Vagina (tissue), 2 donors: ENCODE results near the gene TMCO6. TPM values are rescaled to one million over a fixed set of nuclear protein-coding genes. Genes with fewer than 3 reads are reported as not detected.

Source experiments
- DNase-seq, 2 donors: peaks; one replicate each; pipeline ENCODE4 v3.0.0-alpha.2; 2017; ENCODE audit errors: extremely low spot score in 2 of 2
- H3K27ac ChIP-seq: fragments of 200-600 bp; sonication (generic); one replicate; pipeline ENCODE4 v1.5.1; 2019
- H3K27me3 ChIP-seq: fragments of 200-600 bp; sonication (generic); one replicate; pipeline ENCODE4 v1.5.1; 2019
- H3K36me3 ChIP-seq, 2 donors: fragments of 200-600 bp; sonication (generic); one replicate each; pipeline ENCODE4 v1.5.1; 2017 to 2019
- H3K4me1 ChIP-seq: fragments of 200-600 bp; sonication (generic); one replicate; pipeline ENCODE4 v1.5.1; 2019
- H3K4me3 ChIP-seq, 2 donors: fragments of 200-600 bp; sonication (generic); 1 replicate in 1 of 2; 2 replicates in 1 of 2; pipeline ENCODE4 v1.5.1; 2016 to 2019
- H3K9me3 ChIP-seq: fragments of 200-600 bp; sonication (generic); one replicate; pipeline ENCODE4 v1.5.1; 2019
- POLR2A ChIP-seq, 2 donors: fragments of 450-650 bp; IDR thresholded peaks; one replicate each; pipeline ENCODE4 v1.6.1; 2017; ENCODE audit warnings: antibody characterized with exemption in 2 of 2, mild to moderate bottlenecking in 2 of 2, moderate library complexity in 2 of 2
- POLR2AphosphoS5 ChIP-seq, 2 donors: sonication (generic); formaldehyde crosslinking; IDR thresholded peaks; one replicate each; pipeline ENCODE4 v1.9.0; 2017; ENCODE audit warnings: antibody characterized with exemption in 2 of 2, mild to moderate bottlenecking in 2 of 2, low read depth in 1 of 2; ENCODE audit not compliant: insufficient read depth in 1 of 2
- intact Hi-C: fragments of 100-400 bp; cut with DNase I; formaldehyde crosslinking; loops from one replicate; pipeline ENCODE4 v1.15.1; 2023
- total RNA-seq: library from RNA; depleted of rRNA; stranded (reverse); fragments of >200 nt; gene quantifications from one replicate; pipeline ENCODE4 v1.2.3, GENCODE V29; 2016
- TF ChIP-seq, protein P1 (sequence below), 3 experiments: fragments of 450-650 bp in 2 of 3; fragments of 200-600 bp in 1 of 3; sonication (generic) in 1 of 3; IDR thresholded peaks; one replicate each; pipeline ENCODE4 v1.5.1; 2017 to 2019; ENCODE audit warnings: antibody characterized with exemption in 3 of 3, mild to moderate bottlenecking in 2 of 3, moderate library complexity in 2 of 3

Gene TMCO6
- total RNA-seq, 1 donor from 2014 or later, result 16.5 TPM

- Histone ChIP-seq H3K27ac (no peak overlapping the region), H3K4me3 (no peak overlapping the region), H3K27me3 (no peaks in the 10 kb centered on the region), H3K4me1 (peaks cover 1% of the 10 kb centered on the region), H3K36me3 (peaks cover 0 to 70% of the 10 kb centered on the region in 2 donors), H3K9me3 (no peaks in the 10 kb centered on the region)
- intact Hi-C loops, result no loop called here
- TF ChIP-seq POLR2A (IDR thresholded peaks at IDR 0.05) (no peak), POLR2AphosphoS5 (IDR thresholded peaks at IDR 0.05; ENCODE audit: insufficient read depth in 1 of 2, low read depth in 1 of 2) (no peak)
- TF ChIP-seq, protein P1, sequence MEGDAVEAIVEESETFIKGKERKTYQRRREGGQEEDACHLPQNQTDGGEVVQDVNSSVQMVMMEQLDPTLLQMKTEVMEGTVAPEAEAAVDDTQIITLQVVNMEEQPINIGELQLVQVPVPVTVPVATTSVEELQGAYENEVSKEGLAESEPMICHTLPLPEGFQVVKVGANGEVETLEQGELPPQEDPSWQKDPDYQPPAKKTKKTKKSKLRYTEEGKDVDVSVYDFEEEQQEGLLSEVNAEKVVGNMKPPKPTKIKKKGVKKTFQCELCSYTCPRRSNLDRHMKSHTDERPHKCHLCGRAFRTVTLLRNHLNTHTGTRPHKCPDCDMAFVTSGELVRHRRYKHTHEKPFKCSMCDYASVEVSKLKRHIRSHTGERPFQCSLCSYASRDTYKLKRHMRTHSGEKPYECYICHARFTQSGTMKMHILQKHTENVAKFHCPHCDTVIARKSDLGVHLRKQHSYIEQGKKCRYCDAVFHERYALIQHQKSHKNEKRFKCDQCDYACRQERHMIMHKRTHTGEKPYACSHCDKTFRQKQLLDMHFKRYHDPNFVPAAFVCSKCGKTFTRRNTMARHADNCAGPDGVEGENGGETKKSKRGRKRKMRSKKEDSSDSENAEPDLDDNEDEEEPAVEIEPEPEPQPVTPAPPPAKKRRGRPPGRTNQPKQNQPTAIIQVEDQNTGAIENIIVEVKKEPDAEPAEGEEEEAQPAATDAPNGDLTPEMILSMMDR (IDR thresholded peaks at IDR 0.05), result no peak
- no peak for DNase-seq
These were observed 38.7 kb downstream of the TMCO6 start for GRCh38 chr5:140677947-140678346.

- H3K36me3 ChIP-seq, result peaks cover 0 to 76% of the 10 kb centered on the region in 2 donors
- intact Hi-C loops, result no loop called here
These were observed 39.7 kb downstream of the TMCO6 start for GRCh38 chr5:140678993-140679392.

GRCh38 chr5:140690376-140690932 is 51.2 kb downstream of the TMCO6 start:
- no peaks in the 10 kb centered on the region for H3K27me3 ChIP-seq
- peaks cover 38% of the 10 kb centered on the region for H3K4me1 ChIP-seq
- TF ChIP-seq POLR2AphosphoS5 (IDR thresholded peaks at IDR 0.05; ENCODE audit: insufficient read depth in 1 of 2, low read depth in 1 of 2) (no peak), POLR2A (IDR thresholded peaks at IDR 0.05) (no peak)
- TF ChIP-seq, protein P1 (IDR thresholded peaks at IDR 0.05), result no peak
- H3K4me3 ChIP-seq, result peak overlapping the region; percentile 66 to 86
- no peak for DNase-seq
- H3K9me3 ChIP-seq, result no peaks in the 10 kb centered on the region
- peaks cover 0 to 31% of the 10 kb centered on the region in 2 donors for H3K36me3 ChIP-seq
- intact Hi-C loops, result no loop called here
- peak overlapping the region; percentile 80 for H3K27ac ChIP-seq

More at GRCh38 chr5:140678993-140679392, 39.7 kb downstream of the TMCO6 start:
- Histone ChIP-seq H3K27me3 (no peaks in the 10 kb centered on the region), H3K4me3 (no peak overlapping the region), H3K4me1 (no peaks in the 10 kb centered on the region), H3K9me3 (no peaks in the 10 kb centered on the region), H3K27ac (no peak overlapping the region)
- no peak for DNase-seq
- TF ChIP-seq, protein P1 (IDR thresholded peaks at IDR 0.05), result no peak
- TF ChIP-seq POLR2AphosphoS5 (IDR thresholded peaks at IDR 0.05; ENCODE audit: insufficient read depth in 1 of 2, low read depth in 1 of 2) (no peak), POLR2A (IDR thresholded peaks at IDR 0.05) (no peak)

GRCh38 chr5:140690941-140691924 is 52.0 kb downstream of the TMCO6 start, which contains the start of the genes HARS1 and HARS2:
HARS1 (minus strand) TSS chr5:140691370; CDS start chr5:140691304, 66 bp downstream.
HARS2 (plus strand) TSS chr5:140691455; CDS start chr5:140691649, 194 bp downstream.
- no peaks in the 10 kb centered on the region for H3K27me3 ChIP-seq
- peaks cover 0 to 38% of the 10 kb centered on the region in 2 donors for H3K36me3 ChIP-seq
- peaks cover 38% of the 10 kb centered on the region for H3K4me1 ChIP-seq
- TF ChIP-seq, protein P1 (IDR thresholded peaks at IDR 0.05), result no peak
- TF ChIP-seq POLR2AphosphoS5 (IDR thresholded peaks at IDR 0.05; ENCODE audit: insufficient read depth in 1 of 2, low read depth in 1 of 2), result peak; percentile 88 to 93
- peak in 1 of 2 donors; percentile 91 for DNase-seq
- H3K4me3 ChIP-seq, result peak within 1 kb of the TSS; percentile 66 to 86
- peak within 1 kb of the TSS; percentile 80 for H3K27ac ChIP-seq
- intact Hi-C loops, result no loop called here
- no peaks in the 10 kb centered on the region for H3K9me3 ChIP-seq
